GM21825 (cell line): ENCODE results near the gene RXRA.
A peak's percentile ranks its signal among the peaks of the same experiment; 100 is the strongest.

Experiments used
- ATAC-seq: cut with Tn5 transposase; IDR thresholded peaks from one replicate; pipeline ENCODE4 v1.9.1; 2021; ENCODE audit warnings: mild to moderate bottlenecking, moderate library complexity; ENCODE audit not compliant: unreplicated experiment

Gene RXRA

DNA sequence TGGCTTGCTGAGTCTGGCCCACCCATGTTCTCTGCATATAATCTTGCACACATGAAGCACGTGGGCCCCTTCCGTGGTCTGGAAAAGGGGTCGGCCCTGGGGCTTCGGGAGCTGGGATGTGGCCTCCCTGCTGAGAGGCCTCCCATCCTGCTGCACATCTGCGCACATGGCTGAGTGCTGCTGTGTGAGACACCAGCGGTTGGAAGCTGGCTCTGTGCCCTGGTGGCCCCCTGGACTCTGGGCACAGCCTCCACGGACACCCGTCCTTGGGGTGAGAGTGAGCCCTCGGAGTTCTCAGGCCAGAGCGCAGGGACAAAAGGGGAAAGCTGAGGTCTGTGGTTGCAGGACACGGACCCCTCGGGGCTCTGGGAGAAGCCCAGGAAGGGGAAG lies 115.8 kb downstream of the RXRA start:
- ATAC-seq: no peak

- peak; percentile 16 for ATAC-seq
These were observed 116.4 kb downstream of the RXRA start for GRCh38 chr9:134442486-134443173.

GRCh38 chr9:134443174-134444037 lies 117.2 kb downstream of the RXRA start:
- peak; percentile 65 for ATAC-seq

- no peak for ATAC-seq
These were observed 117.7 kb downstream of the RXRA start for GRCh38 chr9:134444038-134444315.

DNA sequence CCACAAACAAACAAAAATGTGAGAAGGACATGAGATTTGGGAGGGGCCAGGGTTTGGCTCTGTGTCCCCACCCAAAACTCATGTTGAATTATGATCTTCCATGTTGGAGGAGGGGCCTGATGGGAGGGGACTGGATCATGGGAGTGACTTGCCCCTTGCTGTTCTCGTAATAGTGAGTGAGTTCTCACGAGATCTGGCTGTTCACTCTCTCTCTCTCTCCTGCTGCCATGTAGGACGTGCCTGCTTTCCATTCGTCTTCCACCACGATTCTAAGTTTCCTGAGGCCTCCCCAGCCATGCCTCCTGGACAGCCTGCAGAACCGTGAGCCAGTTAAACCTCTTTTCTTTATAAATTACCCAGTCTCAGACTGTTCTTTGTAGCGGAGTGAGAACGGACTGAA lies 118.7 kb downstream of the RXRA start:
- ATAC-seq: no peak

DNA sequence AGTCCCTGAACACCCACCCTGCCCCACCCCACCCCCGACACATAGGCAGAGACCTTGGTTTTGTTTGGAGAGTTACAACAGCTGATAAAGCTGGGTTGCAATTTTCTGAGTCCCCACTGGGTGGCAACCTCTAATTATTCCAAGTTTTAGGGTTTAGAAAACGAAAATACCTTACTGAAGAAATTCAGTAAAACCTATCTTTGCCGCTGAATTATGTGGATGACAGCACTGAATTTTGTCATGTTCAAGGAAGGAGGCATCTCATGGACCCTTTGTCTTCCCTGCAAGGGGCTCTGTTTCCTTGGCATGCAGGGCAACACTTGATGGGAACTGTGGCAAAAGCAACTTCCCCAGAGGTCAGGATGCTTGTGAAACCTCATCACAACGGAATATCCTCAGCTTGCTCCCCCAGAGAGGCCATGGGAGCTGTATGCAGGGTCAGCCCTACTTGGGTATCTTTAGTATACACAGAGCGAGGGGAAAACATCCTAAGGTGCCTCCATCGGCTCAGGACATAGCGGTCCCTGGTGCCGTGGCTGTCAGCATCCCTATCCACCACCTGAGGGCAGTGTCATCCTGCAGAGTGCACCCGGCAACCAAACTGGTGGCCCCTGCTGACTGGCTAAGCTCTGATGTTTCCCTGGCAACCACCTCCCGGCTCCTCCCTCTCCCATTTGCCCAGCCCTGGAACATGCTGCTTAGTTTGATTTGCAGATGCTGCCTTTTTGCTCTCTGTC lies 123.1 kb downstream of the RXRA start:
- ATAC-seq: peak; percentile 64

DNA sequence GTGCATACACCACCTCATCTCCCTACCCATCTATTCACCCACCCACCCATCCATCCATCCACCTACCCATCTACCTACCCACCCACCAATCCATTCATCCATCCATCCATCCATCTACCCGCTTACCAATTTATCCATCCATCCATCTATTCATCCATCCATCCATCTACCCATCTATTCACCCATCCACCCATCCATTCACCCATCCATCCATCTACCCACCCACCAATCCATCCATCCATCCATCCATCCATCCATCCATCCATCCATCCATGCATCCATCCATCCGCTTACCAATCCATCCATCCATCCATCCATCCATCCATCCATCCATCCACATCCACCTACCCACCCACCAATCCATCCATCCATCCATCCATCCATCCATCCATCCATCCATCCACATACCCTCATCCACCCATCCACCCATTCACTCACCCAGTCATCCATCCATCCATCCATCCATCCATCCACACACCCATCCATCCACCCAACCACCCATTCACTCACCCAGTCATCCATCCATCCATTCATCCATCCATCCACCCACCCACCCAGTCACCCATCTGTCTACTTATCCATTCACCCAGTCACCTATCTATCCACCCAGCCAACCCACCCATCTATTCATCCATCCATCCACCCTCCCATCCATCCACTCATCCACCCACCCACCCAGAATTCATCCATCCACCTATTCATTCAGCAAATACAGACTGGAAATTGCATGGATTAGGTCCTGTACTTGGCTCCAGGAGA lies 125.6 kb downstream of the RXRA start:
- no peak for ATAC-seq

GRCh38 chr9:134452728-134453127 lies 126.5 kb downstream of the RXRA start:
- no peak for ATAC-seq

GRCh38 chr9:134453776-134454475 lies 127.7 kb downstream of the RXRA start:
- ATAC-seq: no peak

- no peak for ATAC-seq
These were observed 128.2 kb downstream of the RXRA start for GRCh38 chr9:134454476-134454857.

- ATAC-seq: no peak
These were observed 128.8 kb downstream of the RXRA start for GRCh38 chr9:134455021-134455471.

- ATAC-seq: no peak
These were observed 129.3 kb downstream of the RXRA start for GRCh38 chr9:134455537-134455933.

- no peak for ATAC-seq
These were observed 129.9 kb downstream of the RXRA start for GRCh38 chr9:134455934-134456755.

GRCh38 chr9:134456756-134457305 lies 130.6 kb downstream of the RXRA start:
- ATAC-seq: no peak

DNA sequence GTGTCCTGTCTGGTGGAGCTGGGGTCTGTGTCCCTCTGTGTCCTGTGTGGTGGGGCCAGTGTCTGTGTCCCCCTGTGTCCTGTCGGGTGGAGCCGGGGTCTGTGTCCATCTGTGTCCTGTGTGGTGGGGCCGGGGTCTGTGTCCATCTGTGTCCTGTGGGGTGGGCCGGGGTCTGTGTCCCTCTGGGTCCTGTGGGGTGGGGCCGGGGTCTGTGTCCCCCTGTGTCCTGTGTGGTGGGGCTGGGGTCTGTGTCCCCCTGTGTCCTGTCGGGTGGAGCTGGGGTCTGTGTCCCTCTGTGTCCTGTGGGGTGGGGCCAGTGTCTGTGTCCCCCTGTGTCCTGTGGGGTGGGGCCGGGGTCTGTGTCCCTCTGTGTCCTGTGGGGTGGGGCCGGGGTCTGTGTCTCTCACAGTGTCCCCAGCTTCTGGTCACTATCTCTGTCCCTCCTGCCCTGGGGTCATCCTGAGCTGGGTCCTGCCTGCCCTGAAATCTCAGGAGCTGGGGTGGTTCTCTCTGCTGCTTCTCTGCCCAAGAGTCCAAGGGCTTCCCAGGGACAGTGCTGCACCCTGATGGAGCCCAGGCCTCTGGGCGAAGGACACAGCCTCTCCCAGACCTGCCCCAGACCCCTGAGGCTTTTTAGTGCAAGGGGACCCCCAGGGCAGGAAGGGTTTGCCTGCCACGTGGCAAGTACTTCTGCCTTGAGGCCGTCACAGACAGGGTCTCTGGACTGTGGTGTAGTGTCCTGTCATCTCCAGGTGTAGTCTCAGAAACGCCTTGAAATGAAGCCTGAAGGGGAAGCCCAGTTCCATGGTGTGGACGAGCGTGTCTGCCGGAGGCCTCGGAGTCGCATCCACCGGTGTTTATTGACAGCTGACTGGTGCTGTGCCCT lies 131.3 kb downstream of the RXRA start:
- ATAC-seq: no peak

DNA sequence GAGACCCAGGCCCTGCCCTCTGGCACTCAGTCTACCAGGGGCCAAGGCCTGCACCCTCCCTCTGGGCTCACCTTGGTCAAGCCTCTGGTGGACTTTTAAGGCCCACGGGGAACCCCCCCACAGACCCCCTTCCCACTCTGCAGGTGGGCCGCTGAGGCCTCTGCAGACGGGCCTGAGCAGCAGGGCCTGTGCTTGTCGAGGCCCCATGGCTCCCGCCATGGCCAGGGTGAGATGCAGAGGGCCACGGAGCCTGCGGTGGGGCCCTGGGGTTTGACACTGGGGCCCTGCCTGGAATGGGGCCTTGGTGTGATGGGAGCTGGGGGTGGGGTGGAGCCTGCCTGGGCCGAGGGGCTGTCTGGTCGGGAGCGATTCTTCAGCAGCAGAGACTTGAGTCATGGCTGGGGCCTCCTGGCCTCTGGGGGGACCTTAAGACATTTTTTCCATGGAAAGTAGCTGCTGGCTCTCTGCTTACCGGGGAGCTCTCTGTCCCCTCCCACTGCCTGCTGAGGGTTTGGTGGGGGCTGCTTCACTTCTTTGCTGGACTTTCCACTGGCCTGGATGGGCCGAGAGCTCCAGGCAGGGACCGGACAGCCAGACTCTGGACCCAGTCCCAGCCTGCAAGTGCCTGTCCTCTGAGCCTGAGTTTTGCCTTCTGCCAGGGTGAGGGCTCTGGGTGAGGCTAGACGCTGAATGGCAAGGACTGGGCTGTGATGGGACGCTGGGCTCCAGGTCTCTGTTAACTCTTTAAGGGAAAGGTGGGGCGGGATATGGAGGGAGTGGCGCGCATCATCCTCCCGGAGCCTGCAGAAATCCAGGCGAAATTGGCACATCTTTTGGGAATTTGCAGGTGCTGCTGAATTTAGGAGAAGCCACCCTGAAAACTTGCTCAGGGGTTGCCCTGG lies 132.2 kb downstream of the RXRA start:
- no peak for ATAC-seq

DNA sequence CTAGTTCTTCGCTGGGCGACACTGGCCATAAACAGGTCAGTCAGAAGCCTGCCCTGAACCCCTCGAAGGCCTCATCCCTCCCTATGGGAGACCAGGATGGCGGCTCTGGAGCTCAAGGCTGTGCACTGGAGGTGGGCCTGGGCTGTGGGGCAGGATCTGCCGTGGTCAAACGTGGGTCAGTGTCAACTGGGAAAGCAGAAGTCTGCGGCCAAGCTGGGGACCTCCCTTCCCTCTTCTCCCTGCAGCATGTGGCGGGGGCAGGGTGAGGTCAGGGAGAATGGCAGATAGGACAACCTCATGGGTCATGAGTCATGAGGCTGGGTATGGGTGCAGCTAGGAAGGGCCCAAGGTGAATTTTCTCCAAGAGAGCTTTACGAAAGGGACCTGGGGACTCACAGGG lies 132.9 kb downstream of the RXRA start:
- no peak for ATAC-seq
